ENCODE data around the gene TMEM87A.

Gene TMEM87A

GRCh38 chr15:42171795-42172194 lies 101.4 kb downstream of the TMEM87A start:
- Histone ChIP-seq H3K27me3 (ENCODE audit: control insufficient read depth in 5 of 5, insufficient read depth in 4 of 5, low read length in 5 of 5) (no peaks in the 10 kb centered on the region), H3K9me3 (ENCODE audit: control insufficient read depth in 5 of 5, low read length in 5 of 5) (no peaks in the 10 kb centered on the region), H3K9ac (ENCODE audit: low read length in 5 of 5) (no peak overlapping the region), H3K27ac (ENCODE audit: low read depth, low read length) (no peak overlapping the region), H3K36me3 (ENCODE audit: control insufficient read depth in 5 of 5, insufficient read depth in 5 of 5, low read length in 5 of 5) (peaks cover 32 to 91% (median 72%) of the 10 kb centered on the region in 5 donors), H3K4me3 (ENCODE audit: low read depth in 1 of 5, low read length in 5 of 5) (no peak overlapping the region), H3K4me1 (ENCODE audit: control insufficient read depth in 5 of 5, insufficient read depth in 5 of 5, low read length in 5 of 5) (peaks cover 0 to 31% (median 0%) of the 10 kb centered on the region in 5 donors)

GRCh38 chr15:42171122-42171521 lies 102.1 kb downstream of the TMEM87A start:
- Histone ChIP-seq H3K9me3 (ENCODE audit: control insufficient read depth in 5 of 5, low read length in 5 of 5) (no peaks in the 10 kb centered on the region), H3K4me3 (ENCODE audit: low read depth in 1 of 5, low read length in 5 of 5) (no peak overlapping the region), H3K27ac (ENCODE audit: low read depth, low read length) (no peak overlapping the region), H3K9ac (ENCODE audit: low read length in 5 of 5) (no peak overlapping the region), H3K27me3 (ENCODE audit: control insufficient read depth in 5 of 5, insufficient read depth in 4 of 5, low read length in 5 of 5) (no peaks in the 10 kb centered on the region), H3K4me1 (ENCODE audit: control insufficient read depth in 5 of 5, insufficient read depth in 5 of 5, low read length in 5 of 5) (peaks cover 0 to 31% (median 0%) of the 10 kb centered on the region in 5 donors), H3K36me3 (ENCODE audit: control insufficient read depth in 5 of 5, insufficient read depth in 5 of 5, low read length in 5 of 5) (peaks cover 32 to 93% (median 76%) of the 10 kb centered on the region in 5 donors)

GRCh38 chr15:42166225-42166940 lies 106.8 kb downstream of the TMEM87A start:
- Histone ChIP-seq H3K36me3 (ENCODE audit: control insufficient read depth in 5 of 5, insufficient read depth in 5 of 5, low read length in 5 of 5) (peaks cover 25 to 97% (median 84%) of the 10 kb centered on the region in 5 donors), H3K27me3 (ENCODE audit: control insufficient read depth in 5 of 5, insufficient read depth in 4 of 5, low read length in 5 of 5) (no peaks in the 10 kb centered on the region)

GRCh38 chr15:42165106-42165505 lies 108.1 kb downstream of the TMEM87A start:
- Histone ChIP-seq H3K4me1 (ENCODE audit: control insufficient read depth in 5 of 5, insufficient read depth in 5 of 5, low read length in 5 of 5) (no peaks in the 10 kb centered on the region), H3K27ac (ENCODE audit: low read depth, low read length) (no peak overlapping the region), H3K9ac (ENCODE audit: low read length in 5 of 5) (no peak overlapping the region), H3K27me3 (ENCODE audit: control insufficient read depth in 5 of 5, insufficient read depth in 4 of 5, low read length in 5 of 5) (no peaks in the 10 kb centered on the region), H3K4me3 (ENCODE audit: low read depth in 1 of 5, low read length in 5 of 5) (no peak overlapping the region), H3K36me3 (ENCODE audit: control insufficient read depth in 5 of 5, insufficient read depth in 5 of 5, low read length in 5 of 5) (peaks cover 28 to 99% (median 88%) of the 10 kb centered on the region in 5 donors), H3K9me3 (ENCODE audit: control insufficient read depth in 5 of 5, low read length in 5 of 5) (no peaks in the 10 kb centered on the region)

More at GRCh38 chr15:42166225-42166940, 106.8 kb downstream of the TMEM87A start:
- Histone ChIP-seq H3K9me3 (ENCODE audit: control insufficient read depth in 5 of 5, low read length in 5 of 5) (no peaks in the 10 kb centered on the region), H3K4me3 (ENCODE audit: low read depth in 1 of 5, low read length in 5 of 5) (no peak overlapping the region), H3K4me1 (ENCODE audit: control insufficient read depth in 5 of 5, insufficient read depth in 5 of 5, low read length in 5 of 5) (peaks cover 0 to 5% (median 0%) of the 10 kb centered on the region in 5 donors), H3K27ac (ENCODE audit: low read depth, low read length) (no peak overlapping the region), H3K9ac (ENCODE audit: low read length in 5 of 5) (no peak overlapping the region)

GRCh38 chr15:42163947-42164550 lies 109.2 kb downstream of the TMEM87A start:
- no peaks in the 10 kb centered on the region for H3K9me3 ChIP-seq (ENCODE audit: control insufficient read depth in 5 of 5, low read length in 5 of 5)
- H3K36me3 ChIP-seq (ENCODE audit: control insufficient read depth in 5 of 5, insufficient read depth in 5 of 5, low read length in 5 of 5) = peaks cover 23 to 100% (median 94%) of the 10 kb centered on the region in 5 donors
- no peak overlapping the region for H3K9ac ChIP-seq (ENCODE audit: low read length in 5 of 5)
- H3K27ac ChIP-seq (ENCODE audit: low read depth, low read length) = no peak overlapping the region
- no peaks in the 10 kb centered on the region for H3K4me1 ChIP-seq (ENCODE audit: control insufficient read depth in 5 of 5, insufficient read depth in 5 of 5, low read length in 5 of 5)
- no peaks in the 10 kb centered on the region for H3K27me3 ChIP-seq (ENCODE audit: control insufficient read depth in 5 of 5, insufficient read depth in 4 of 5, low read length in 5 of 5)
- no peak overlapping the region for H3K4me3 ChIP-seq (ENCODE audit: low read depth in 1 of 5, low read length in 5 of 5)

- no peak overlapping the region for H3K9ac ChIP-seq (ENCODE audit: low read length in 5 of 5)
- no peak overlapping the region for H3K27ac ChIP-seq (ENCODE audit: low read depth, low read length)
- no peaks in the 10 kb centered on the region for H3K27me3 ChIP-seq (ENCODE audit: control insufficient read depth in 5 of 5, insufficient read depth in 4 of 5, low read length in 5 of 5)
- H3K4me1 ChIP-seq (ENCODE audit: control insufficient read depth in 5 of 5, insufficient read depth in 5 of 5, low read length in 5 of 5) = no peaks in the 10 kb centered on the region
- H3K9me3 ChIP-seq (ENCODE audit: control insufficient read depth in 5 of 5, low read length in 5 of 5) = no peaks in the 10 kb centered on the region
- no peak overlapping the region for H3K4me3 ChIP-seq (ENCODE audit: low read depth in 1 of 5, low read length in 5 of 5)
- H3K36me3 ChIP-seq (ENCODE audit: control insufficient read depth in 5 of 5, insufficient read depth in 5 of 5, low read length in 5 of 5) = peaks cover 23 to 98% (median 96%) of the 10 kb centered on the region in 5 donors
These were observed 109.9 kb downstream of the TMEM87A start for GRCh38 chr15:42163291-42163690.

Measured in subcutaneous abdominal adipose tissue (tissue), 5 donors.